A549 (cell line): ENCODE data around the gene CCDC40.

Experiments used
- CTCF ChIP-seq: fragments of >200 bp; sonication (Bioruptor Twin); formaldehyde crosslinking; IDR thresholded peaks from 3 replicates; pipeline ENCODE4 v1.5.1; 2016
- HDAC2 ChIP-seq: fragments of 200-600 bp; sonication (generic); IDR thresholded peaks from 2 replicates; pipeline ENCODE4 v1.6.1; 2016
- RAD21 ChIP-seq, 2 experiments: fragments of >200 bp in 1 of 2; sonication (Bioruptor Twin) in 1 of 2; formaldehyde crosslinking in 1 of 2; IDR thresholded peaks in 1 of 2; conservative IDR thresholded peaks in 1 of 2; 2 replicates in 1 of 2; 3 replicates in 1 of 2; pipeline ENCODE4 v1.6.1; 2012 to 2018; ENCODE audit warnings: inconsistent platforms in 1 of 2
- SREBF2 ChIP-seq: fragments of 450-650 bp; IDR thresholded peaks from 2 replicates; pipeline ENCODE4 v1.6.1; 2014; ENCODE audit warnings: mild to moderate bottlenecking, moderate library complexity
- USF2 ChIP-seq: fragments of 450-650 bp; IDR thresholded peaks from 2 replicates; pipeline ENCODE4 v1.6.1; 2014; ENCODE audit warnings: antibody characterized with exemption
- TF ChIP-seq, protein P1 (sequence below): IDR thresholded peaks from 2 replicates; pipeline ENCODE4 v1.6.1; 2012
- TF ChIP-seq, protein P2 (sequence below): fragments of >200 bp; sonication (Bioruptor Twin); formaldehyde crosslinking; IDR thresholded peaks from 3 replicates; pipeline ENCODE4 v1.6.1; 2016
- TF ChIP-seq, protein P3 (sequence below): fragments of 250-450 bp; sonication (Bioruptor Pico); IDR thresholded peaks from 2 replicates; pipeline ENCODE4 v1.5.0; 2021; ENCODE audit warnings: mild to moderate bottlenecking, moderate library complexity, borderline replicate concordance

DNA sequence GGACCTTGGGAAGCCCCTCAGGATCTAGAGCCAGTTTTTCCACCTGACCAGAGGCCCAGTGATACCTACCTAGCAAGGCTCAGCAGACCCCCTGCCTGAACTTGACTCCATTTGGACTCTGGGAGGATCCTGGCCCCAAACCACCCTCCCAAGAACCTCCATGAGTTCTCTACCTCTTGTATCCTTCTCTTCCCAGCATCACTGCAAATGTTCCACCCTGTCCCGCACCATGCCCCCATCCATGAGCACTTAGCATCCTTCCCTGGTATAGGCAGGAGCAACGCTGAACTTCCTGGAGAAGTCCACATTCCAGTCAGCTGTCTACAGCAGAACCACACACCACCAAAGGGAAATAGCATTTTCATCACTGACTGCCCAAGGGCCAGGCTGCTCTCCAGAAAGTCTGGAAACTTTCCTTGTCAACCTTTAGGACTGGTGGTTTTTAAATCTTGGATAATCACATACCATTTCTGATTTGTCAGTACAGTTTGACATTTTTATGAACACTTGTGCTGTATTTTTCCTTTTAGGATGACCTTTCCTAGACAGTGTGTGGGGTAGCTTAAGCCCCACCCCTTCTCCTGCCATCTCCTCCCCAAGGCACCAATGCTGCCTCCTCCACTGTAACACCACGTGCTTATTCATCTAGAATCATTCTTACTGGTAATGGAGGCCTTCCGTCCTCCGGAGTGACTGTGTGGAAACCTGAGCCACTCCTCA, 96.6 kb downstream of the CCDC40 start:
- no peak for TF ChIP-seq SREBF2
- TF ChIP-seq USF2: no peak
- TF ChIP-seq RAD21 (conservative IDR thresholded peaks at IDR 0.05 in 1 of 2, IDR thresholded peaks at IDR 0.05 in 1 of 2): no peak
- no peak for TF ChIP-seq CTCF
- no peak for TF ChIP-seq HDAC2
- TF ChIP-seq, protein P1, sequence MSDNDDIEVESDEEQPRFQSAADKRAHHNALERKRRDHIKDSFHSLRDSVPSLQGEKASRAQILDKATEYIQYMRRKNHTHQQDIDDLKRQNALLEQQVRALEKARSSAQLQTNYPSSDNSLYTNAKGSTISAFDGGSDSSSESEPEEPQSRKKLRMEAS: no peak
- TF ChIP-seq, protein P2, sequence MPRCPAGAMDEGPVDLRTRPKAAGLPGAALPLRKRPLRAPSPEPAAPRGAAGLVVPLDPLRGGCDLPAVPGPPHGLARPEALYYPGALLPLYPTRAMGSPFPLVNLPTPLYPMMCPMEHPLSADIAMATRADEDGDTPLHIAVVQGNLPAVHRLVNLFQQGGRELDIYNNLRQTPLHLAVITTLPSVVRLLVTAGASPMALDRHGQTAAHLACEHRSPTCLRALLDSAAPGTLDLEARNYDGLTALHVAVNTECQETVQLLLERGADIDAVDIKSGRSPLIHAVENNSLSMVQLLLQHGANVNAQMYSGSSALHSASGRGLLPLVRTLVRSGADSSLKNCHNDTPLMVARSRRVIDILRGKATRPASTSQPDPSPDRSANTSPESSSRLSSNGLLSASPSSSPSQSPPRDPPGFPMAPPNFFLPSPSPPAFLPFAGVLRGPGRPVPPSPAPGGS: no peak
- TF ChIP-seq, protein P3, sequence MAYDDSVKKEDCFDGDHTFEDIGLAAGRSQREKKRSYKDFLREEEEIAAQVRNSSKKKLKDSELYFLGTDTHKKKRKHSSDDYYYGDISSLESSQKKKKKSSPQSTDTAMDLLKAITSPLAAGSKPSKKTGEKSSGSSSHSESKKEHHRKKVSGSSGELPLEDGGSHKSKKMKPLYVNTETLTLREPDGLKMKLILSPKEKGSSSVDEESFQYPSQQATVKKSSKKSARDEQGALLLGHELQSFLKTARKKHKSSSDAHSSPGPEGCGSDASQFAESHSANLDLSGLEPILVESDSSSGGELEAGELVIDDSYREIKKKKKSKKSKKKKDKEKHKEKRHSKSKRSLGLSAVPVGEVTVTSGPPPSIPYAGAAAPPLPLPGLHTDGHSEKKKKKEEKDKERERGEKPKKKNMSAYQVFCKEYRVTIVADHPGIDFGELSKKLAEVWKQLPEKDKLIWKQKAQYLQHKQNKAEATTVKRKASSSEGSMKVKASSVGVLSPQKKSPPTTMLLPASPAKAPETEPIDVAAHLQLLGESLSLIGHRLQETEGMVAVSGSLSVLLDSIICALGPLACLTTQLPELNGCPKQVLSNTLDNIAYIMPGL: no peak
